HepG2 (cell line): ENCODE results near the gene CFAP61. TPM values are rescaled to one million over a fixed set of nuclear protein-coding genes. Genes with fewer than 3 reads are reported as not detected.
A peak's percentile ranks its signal among the peaks of the same experiment; 100 is the strongest.

Experiments used
- CBFB ChIP-seq: sonication (generic); formaldehyde crosslinking; IDR thresholded peaks from 2 replicates; pipeline ENCODE4 v1.4.0; 2020; ENCODE audit warnings: missing genetic modification reagents
- DNMT3B ChIP-seq: conservative IDR thresholded peaks from 2 replicates; pipeline ENCODE4 v1.6.1; 2016; ENCODE audit warnings: missing biosample characterization, control low read depth
- GATAD2A ChIP-seq: IDR thresholded peaks from 2 replicates; pipeline ENCODE4 v1.6.1; 2016
- HOXA9 ChIP-seq: sonication (generic); formaldehyde crosslinking; IDR thresholded peaks from 2 replicates; pipeline ENCODE4 v1.8.1; 2022; ENCODE audit warnings: missing genetic modification reagents, mild to moderate bottlenecking, moderate library complexity, borderline replicate concordance
- HOXD1 ChIP-seq: sonication (generic); formaldehyde crosslinking; IDR thresholded peaks from 2 replicates; pipeline ENCODE4 v1.5.0; 2020; ENCODE audit warnings: missing genetic modification reagents
- REPIN1 ChIP-seq: sonication (generic); formaldehyde crosslinking; IDR thresholded peaks from 2 replicates; pipeline ENCODE4 v1.8.0; 2022; ENCODE audit warnings: missing genetic modification reagents, low read depth, mild to moderate bottlenecking, borderline replicate concordance
- SCMH1 ChIP-seq: sonication (generic); formaldehyde crosslinking; IDR thresholded peaks from 2 replicates; pipeline ENCODE4 v1.9.0; 2021; ENCODE audit warnings: missing genetic modification reagents, mild to moderate bottlenecking, borderline replicate concordance
- TP53 ChIP-seq: sonication (generic); formaldehyde crosslinking; conservative IDR thresholded peaks from 2 replicates; pipeline ENCODE4 v1.4.0; 2020; ENCODE audit warnings: missing genetic modification reagents
- TRAFD1 ChIP-seq: sonication (generic); formaldehyde crosslinking; IDR thresholded peaks from 2 replicates; pipeline ENCODE4 v1.5.1; 2020; ENCODE audit warnings: missing genetic modification reagents, mild to moderate bottlenecking, borderline replicate concordance
- USF2 ChIP-seq, 2 experiments: sonication (generic) in 1 of 2; formaldehyde crosslinking in 1 of 2; IDR thresholded peaks; 2 replicates each; pipeline versions ENCODE4 v1.5.1 to v1.6.1; 2011 to 2020; ENCODE audit warnings: borderline replicate concordance in 1 of 2, low read depth in 1 of 2, low read length in 1 of 2, mild to moderate bottlenecking in 1 of 2, missing genetic modification reagents in 1 of 2, moderate library complexity in 1 of 2
- XBP1 ChIP-seq: sonication (generic); formaldehyde crosslinking; IDR thresholded peaks from 2 replicates; pipeline ENCODE4 v1.5.0; 2020; ENCODE audit warnings: missing genetic modification reagents
- ZNF746 ChIP-seq: sonication (generic); formaldehyde crosslinking; IDR thresholded peaks from 2 replicates; pipeline ENCODE4 v1.8.0; 2022; ENCODE audit warnings: mild to moderate bottlenecking, missing genetic modification reagents
- polyA plus RNA-seq, 8 experiments: library from polyadenylated mRNA; depleted of rRNA in 3 of 8; stranded (reverse) in 7 of 8; unstranded in 1 of 8; fragments of >200 nt; fragmentation: Illumina TruSeq in 4 of 8; extraction: Trizol in 4 of 8; gene quantifications; 2 replicates each; pipeline versions ENCODE4 v1.2.1 to v1.2.3, GENCODE V29; 2011 to 2016; ENCODE audit warnings: low read depth in 4 of 8, missing spikeins in 1 of 8, mixed read lengths in 1 of 8; ENCODE audit not compliant: insufficient read depth in 1 of 8
- total RNA-seq, 5 experiments: library from RNA; depleted of rRNA; stranded (reverse); fragments of >200 nt; fragmentation: Illumina TruSeq; extraction: Trizol; gene quantifications; 2 replicates each; pipeline ENCODE4 v1.2.3, GENCODE V29; 2016; ENCODE audit warnings: low read depth in 1 of 5
- TF ChIP-seq, protein P1 (sequence below): IDR thresholded peaks from 2 replicates; pipeline ENCODE4 v1.6.1; 2018; ENCODE audit warnings: missing genetic modification reagents
- TF ChIP-seq, protein P2 (sequence below): sonication (generic); formaldehyde crosslinking; IDR thresholded peaks from 2 replicates; pipeline ENCODE4 v1.4.0; 2020; ENCODE audit warnings: missing genetic modification reagents, borderline replicate concordance

The CFAP61 gene
- total and polyA plus RNA-seq, 2 of the 13 experiments (the other 11 are each of a cell fraction or from before 2014, with no cell fraction given), result 0.27 TPM; not detected in 1

GRCh38 chr20:20299904-20300303 is 247.6 kb downstream of the CFAP61 start (continued):
- TF ChIP-seq, protein P1, sequence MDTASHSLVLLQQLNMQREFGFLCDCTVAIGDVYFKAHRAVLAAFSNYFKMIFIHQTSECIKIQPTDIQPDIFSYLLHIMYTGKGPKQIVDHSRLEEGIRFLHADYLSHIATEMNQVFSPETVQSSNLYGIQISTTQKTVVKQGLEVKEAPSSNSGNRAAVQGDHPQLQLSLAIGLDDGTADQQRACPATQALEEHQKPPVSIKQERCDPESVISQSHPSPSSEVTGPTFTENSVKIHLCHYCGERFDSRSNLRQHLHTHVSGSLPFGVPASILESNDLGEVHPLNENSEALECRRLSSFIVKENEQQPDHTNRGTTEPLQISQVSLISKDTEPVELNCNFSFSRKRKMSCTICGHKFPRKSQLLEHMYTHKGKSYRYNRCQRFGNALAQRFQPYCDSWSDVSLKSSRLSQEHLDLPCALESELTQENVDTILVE (CRISPR knock-in tag), result no peak
- TF ChIP-seq REPIN1 (CRISPR knock-in tag) (no peak), HOXD1 (CRISPR knock-in tag) (no peak), SCMH1 (CRISPR knock-in tag) (no peak), ZNF746 (CRISPR knock-in tag) (no peak), TRAFD1 (CRISPR knock-in tag) (no peak), CBFB (CRISPR knock-in tag) (no peak), HOXA9 (CRISPR knock-in tag) (no peak), GATAD2A (CRISPR knock-in tag) (no peak), TP53 (CRISPR knock-in tag) (no peak), XBP1 (no peak), DNMT3B (CRISPR knock-in tag) (no peak), USF2 (IDR thresholded peaks at IDR 0.05; ENCODE audit: low read depth, low read length) (peak; percentile 37; the same call in 1 of the 2 replicates), USF2 (CRISPR knock-in tag; IDR thresholded peaks at IDR 0.05; ENCODE audit: borderline replicate concordance) (no peak)
- TF ChIP-seq, protein P2, sequence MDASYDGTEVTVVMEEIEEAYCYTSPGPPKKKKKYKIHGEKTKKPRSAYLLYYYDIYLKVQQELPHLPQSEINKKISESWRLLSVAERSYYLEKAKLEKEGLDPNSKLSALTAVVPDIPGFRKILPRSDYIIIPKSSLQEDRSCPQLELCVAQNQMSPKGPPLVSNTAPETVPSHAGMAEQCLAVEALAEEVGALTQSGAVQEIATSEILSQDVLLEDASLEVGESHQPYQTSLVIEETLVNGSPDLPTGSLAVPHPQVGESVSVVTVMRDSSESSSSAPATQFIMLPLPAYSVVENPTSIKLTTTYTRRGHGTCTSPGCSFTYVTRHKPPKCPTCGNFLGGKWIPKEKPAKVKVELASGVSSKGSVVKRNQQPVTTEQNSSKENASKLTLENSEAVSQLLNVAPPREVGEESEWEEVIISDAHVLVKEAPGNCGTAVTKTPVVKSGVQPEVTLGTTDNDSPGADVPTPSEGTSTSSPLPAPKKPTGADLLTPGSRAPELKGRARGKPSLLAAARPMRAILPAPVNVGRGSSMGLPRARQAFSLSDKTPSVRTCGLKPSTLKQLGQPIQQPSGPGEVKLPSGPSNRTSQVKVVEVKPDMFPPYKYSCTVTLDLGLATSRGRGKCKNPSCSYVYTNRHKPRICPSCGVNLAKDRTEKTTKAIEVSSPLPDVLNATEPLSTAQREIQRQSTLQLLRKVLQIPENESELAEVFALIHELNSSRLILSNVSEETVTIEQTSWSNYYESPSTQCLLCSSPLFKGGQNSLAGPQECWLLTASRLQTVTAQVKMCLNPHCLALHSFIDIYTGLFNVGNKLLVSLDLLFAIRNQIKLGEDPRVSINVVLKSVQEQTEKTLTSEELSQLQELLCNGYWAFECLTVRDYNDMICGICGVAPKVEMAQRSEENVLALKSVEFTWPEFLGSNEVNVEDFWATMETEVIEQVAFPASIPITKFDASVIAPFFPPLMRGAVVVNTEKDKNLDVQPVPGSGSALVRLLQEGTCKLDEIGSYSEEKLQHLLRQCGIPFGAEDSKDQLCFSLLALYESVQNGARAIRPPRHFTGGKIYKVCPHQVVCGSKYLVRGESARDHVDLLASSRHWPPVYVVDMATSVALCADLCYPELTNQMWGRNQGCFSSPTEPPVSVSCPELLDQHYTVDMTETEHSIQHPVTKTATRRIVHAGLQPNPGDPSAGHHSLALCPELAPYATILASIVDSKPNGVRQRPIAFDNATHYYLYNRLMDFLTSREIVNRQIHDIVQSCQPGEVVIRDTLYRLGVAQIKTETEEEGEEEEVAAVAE (CRISPR knock-in tag), result no peak
